ENCODE data around the gene SEC11A. TPM values are rescaled to one million over a fixed set of nuclear protein-coding genes. Genes with fewer than 3 reads are reported as not detected.
"Not testable (repeated sequence)": the region's sequence is repeated elsewhere in the genome, so short reads cannot be mapped to it uniquely, and the experiment has no call there.

The SEC11A gene
- 350 and 354 TPM in 2 replicates for total RNA-seq (2014; rRNA removed; shearing (Covaris generic))

DNA sequence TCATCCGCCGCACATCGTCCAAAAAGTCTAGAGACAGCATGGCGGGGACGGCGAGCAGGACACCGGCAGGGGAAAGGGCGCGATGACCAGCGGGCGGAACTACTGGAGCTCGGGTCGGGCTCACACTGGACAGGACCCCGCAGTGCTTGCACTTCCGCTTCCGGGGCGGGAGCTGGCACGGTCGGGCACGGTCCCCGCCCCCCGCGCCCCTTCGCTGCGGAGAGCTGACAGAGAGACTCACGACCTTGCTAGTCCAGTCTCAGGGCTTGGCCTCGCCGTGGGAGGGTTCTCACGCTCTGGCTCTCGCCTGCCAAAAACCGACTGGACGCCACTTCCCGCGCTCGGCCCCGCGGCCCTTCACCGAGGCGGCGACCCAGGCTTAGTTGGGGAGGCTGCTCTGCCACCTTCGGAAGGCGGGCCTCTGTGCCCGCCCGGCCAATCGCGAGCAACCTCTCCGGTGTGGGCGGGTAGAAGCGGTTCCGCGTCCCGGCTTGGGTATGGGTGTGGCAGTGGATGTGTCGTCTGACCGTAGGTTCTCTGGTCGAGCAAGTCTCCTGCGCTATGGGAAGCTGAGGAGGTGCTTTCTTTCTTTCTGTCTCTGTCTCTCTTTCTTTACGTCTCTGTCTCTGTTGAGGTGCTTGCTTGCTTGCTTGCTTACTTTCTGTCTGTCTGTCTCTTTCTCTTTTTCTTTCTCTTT lies at the start of gene SEC11A:
Gene SEC11A, minus strand, starts transcription at position 104 of the 697 bp plus-strand sequence. Its CDS starts 64 bp downstream, at position 40.
- peak; percentile 96 for DNase-seq (ENCODE audit: low spot score)
- in situ Hi-C loops (cut with HindIII; ENCODE audit: low sequenced_read_pairs): no loop called here

DNA sequence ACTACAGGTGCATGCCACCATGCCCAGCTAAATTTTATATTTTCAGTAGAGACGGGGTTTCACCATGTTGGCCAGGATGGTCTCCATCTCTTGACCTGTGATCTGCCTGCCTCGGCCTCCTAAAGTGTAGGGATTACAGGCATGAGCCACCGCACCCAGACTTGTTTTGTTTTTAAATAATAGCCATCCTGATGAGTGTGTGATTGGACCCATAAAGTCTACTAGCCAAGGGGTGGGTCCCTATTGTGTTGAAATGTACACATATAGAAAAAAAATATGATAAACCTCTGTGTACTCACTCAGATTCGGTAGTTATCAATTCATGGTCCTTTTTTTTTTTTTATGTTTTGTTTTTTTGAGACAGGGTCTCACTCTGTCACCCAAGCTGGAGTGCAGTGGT lies 49.7 kb upstream of the SEC11A start:
- DNase-seq (ENCODE audit: low spot score): no peak
- in situ Hi-C loops (cut with HindIII; ENCODE audit: low sequenced_read_pairs): no loop called here

DNA sequence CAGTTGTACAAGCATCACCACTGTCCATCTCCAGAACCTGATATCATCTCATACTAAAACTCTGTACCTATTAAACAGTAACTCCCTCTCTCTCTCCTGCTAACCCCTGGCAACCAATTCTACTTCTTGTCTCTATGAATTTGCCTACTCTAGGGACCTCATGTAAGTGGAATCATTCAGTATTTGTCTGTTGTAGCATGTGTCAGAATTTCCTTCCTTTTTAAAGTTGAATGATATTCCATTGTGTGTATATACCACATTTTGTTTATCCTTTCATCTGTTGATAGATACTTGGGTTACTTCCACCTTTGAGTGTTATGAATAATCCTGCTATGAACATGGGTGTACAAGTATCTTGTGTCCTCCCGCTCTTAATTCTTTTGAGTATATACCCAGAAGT lies 49.0 kb upstream of the SEC11A start:
- DNase-seq (ENCODE audit: low spot score): no peak
- in situ Hi-C loops (cut with HindIII; ENCODE audit: low sequenced_read_pairs): no loop called here

DNA sequence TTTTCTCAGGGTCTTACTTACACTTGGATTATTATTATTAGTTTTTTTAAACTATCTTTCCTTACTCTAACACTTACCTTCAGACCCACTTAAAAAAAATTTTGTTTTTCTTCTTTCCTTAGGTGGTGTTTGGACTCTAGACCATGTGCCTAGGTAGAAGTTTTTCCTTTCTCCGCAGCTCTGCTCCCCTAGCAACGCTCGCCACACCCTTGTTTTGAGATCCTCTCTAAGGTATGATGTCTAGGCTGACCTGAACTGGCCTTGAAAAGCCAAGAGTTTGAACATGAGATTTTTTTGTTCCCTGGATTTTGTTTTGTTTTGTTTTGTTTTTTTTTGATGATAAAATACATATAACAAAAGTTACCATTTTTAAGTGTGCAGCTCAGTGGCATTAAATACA lies 48.6 kb upstream of the SEC11A start:
- no peak for DNase-seq (ENCODE audit: low spot score)
- in situ Hi-C loops (cut with HindIII; ENCODE audit: low sequenced_read_pairs): no loop called here

- in situ Hi-C loops (cut with HindIII; ENCODE audit: low sequenced_read_pairs): no loop called here
- DNase-seq (ENCODE audit: low spot score): no peak
Observed at GRCh38 chr15:84762840-84763572, 47.1 kb upstream of the SEC11A start.

DNA sequence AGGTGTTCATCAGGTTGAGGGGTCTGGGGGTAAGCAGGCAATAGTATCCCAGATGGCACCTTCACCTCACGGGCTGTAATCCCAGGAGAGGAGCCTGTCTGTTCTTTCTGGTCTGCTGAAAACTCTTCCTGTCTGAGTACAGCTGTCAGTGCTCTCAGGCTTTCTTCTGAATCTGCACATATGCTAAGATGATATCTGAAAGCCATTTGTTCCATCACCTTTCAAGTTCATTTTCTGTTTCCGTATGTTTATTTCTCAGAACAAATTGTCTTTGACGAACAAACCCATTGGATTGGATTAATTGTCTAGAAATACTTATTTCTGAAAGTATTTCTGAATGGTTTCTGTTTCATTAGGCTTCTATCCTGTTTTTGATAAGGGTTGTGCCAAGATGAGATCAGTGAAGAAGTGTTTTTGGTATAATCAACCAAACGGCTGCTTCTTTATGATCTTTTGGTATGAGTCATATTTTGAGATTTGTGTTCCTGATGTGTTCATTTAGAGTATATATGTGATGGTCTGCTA lies 45.7 kb upstream of the SEC11A start:
- no peak for DNase-seq (ENCODE audit: low spot score)
- in situ Hi-C loops (cut with HindIII; ENCODE audit: low sequenced_read_pairs): no loop called here

DNA sequence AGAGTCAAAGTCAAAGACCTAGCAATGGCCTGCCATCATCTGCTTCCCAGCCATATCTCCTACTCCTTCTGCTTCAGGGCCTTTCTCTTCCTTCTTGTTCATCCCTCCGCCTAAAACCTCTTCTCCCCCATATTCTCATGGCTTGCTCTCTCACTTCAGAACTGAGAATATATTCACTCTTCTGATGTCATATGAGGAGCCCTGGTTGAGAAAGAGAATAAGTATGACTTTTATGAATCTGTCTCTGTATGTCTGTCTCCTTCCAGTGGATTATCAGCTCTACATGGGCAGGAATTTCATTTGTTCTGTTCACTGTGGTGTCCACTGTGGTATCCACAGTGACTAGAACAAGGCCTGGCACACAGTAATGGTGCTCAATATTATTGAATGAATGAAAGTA lies 44.3 kb upstream of the SEC11A start:
- no peak for DNase-seq (ENCODE audit: low spot score)
- in situ Hi-C loops (cut with HindIII; ENCODE audit: low sequenced_read_pairs): no loop called here

GRCh38 chr15:84759018-84759417 lies 43.1 kb upstream of the SEC11A start:
- no peak for DNase-seq (ENCODE audit: low spot score)
- in situ Hi-C loops (cut with HindIII; ENCODE audit: low sequenced_read_pairs): no loop called here

- in situ Hi-C loops (cut with HindIII; ENCODE audit: low sequenced_read_pairs): no loop called here
Observed at GRCh38 chr15:84755736-84756527, 40.0 kb upstream of the SEC11A start.

DNA sequence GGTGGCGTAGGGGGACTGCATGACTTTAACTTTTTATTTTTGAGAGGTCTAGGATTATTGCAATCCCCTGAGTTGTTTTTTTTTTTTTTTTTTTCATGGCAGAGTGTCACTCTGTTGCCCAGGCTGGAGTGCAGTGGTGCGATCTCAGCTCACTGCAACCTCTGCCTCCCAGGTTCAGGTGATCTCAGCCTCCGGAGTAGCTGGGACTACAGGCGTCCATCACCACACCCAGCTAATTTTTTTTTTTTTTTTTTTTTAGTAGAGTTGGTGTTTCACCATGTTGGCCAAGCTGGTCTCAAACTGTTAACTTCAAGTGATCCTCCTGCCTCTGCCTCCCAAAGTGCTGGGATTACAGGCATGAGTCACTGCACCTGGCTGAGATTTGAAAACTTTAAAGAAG lies 39.0 kb upstream of the SEC11A start:
- in situ Hi-C loops (cut with HindIII; ENCODE audit: low sequenced_read_pairs); DNase-seq (ENCODE audit: low spot score): not testable (repeated sequence)

More at GRCh38 chr15:84755736-84756527, 40.0 kb upstream of the SEC11A start:
- DNase-seq (ENCODE audit: low spot score): no peak

DNA sequence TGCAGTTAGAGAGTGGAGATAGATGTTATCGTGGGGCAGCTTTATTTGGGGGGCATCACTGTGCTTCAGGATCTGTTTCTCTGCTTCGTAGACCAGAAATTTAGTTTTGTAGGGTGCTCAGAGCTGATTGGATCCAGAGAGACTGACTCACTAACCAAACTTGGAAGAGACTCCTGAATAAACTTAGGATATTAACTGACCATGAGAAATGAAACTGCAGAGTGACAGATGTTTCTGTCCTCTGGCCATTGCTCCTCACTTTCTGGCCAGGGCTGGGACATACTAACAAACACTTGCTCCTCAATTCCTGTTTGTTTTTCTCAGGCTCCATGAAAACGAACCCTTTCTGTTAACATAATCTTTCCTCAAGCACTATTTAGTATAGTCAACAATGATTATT lies 36.8 kb upstream of the SEC11A start:
- in situ Hi-C loops (cut with HindIII; ENCODE audit: low sequenced_read_pairs): no loop called here
- DNase-seq (ENCODE audit: low spot score): no peak

DNA sequence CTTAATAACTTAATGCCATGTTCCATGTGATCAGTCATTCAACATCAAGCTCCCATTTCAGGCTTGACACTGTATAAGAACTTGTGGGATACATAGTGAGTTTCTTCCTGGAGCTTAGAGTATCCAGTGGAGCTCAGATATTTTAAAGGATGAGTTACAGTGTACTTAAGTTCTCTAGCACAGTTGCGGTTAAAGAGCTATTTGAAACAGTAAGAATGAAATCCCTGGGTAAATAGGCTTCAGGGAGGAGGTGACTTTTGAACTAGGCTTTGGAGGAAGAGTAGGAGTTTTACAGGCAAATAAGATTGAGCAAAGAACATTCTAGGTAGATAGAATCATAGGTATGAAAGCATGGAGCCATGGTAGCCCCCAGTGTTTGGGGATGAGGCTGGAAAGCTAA lies 36.3 kb upstream of the SEC11A start:
- in situ Hi-C loops (cut with HindIII; ENCODE audit: low sequenced_read_pairs): no loop called here
- no peak for DNase-seq (ENCODE audit: low spot score)

- in situ Hi-C loops (cut with HindIII; ENCODE audit: low sequenced_read_pairs); DNase-seq (ENCODE audit: low spot score): not testable (repeated sequence)
Observed at GRCh38 chr15:84751721-84752120, 35.8 kb upstream of the SEC11A start.

- DNase-seq (ENCODE audit: low spot score): no peak
- in situ Hi-C loops (cut with HindIII; ENCODE audit: low sequenced_read_pairs): no loop called here
Observed at GRCh38 chr15:84750583-84751092, 34.7 kb upstream of the SEC11A start.

DNA sequence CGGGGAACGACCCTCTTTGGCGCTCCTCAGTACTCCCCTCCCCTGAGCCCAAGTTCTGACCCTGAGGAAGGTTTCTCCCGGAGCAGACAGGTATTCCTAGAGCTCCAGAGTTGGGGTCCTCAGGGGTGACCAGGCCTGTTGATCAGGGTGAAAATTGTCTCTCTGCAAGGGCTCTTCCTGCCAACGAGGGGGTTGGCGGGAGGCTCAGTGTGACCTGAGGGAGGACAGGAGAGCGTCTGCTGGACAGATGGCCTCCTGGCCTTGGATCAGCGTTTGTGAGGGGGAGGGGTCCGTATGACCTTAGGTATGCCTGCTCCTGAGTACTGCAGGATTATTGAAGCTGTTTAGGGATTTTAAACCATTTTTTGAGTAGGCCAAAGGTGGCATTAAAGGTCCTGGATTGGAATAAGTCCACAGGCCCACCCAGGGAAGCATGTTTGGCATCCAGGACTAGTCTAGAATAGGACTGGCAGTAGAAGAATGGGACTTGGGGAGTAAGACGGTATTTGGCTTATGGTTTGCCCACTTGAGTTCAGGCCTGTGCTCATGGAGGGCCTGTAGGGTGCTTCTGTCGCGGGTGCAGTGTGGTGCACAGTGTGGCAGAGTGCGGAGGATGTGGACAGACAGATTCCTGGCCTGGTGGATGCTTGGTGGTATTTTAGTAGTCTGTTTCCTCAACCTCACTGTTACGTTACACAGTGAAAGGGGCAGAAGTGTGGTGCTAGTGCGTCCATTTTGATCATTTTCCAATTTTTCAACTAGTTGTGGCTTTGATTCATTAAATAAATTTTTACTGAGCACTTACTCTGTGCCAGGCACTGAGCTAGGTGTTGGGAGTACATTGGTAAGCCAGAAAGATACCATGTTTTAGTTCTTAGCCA lies 33.4 kb upstream of the SEC11A start:
- peak; percentile 68 for DNase-seq (ENCODE audit: low spot score)
- in situ Hi-C loops (cut with HindIII; ENCODE audit: low sequenced_read_pairs): no loop called here

GRCh38 chr15:84748274-84749110 lies 32.6 kb upstream of the SEC11A start, which contains the start of gene ZNF592:
ZNF592 (plus strand) TSS chr15:84748592; CDS start chr15:84782676, 34,084 bp downstream.
- peak; percentile 73 for DNase-seq (ENCODE audit: low spot score)
- in situ Hi-C loops (cut with HindIII; ENCODE audit: low sequenced_read_pairs): no loop called here

GRCh38 chr15:84747416-84748273 lies 31.7 kb upstream of the SEC11A start:
- in situ Hi-C loops (cut with HindIII; ENCODE audit: low sequenced_read_pairs): no loop called here

More at GRCh38 chr15:84747416-84748273, 31.7 kb upstream of the SEC11A start:
- DNase-seq (ENCODE audit: low spot score): peak; percentile 70

Measured in G401 (cell line).